CD4-positive, alpha-beta memory T cell (primary cell): ENCODE results near the gene IGFBP1. TPM values are rescaled to one million over a fixed set of nuclear protein-coding genes. Genes with fewer than 3 reads are reported as not detected.
"Not testable (repeated sequence)": the region's sequence is repeated elsewhere in the genome, so short reads cannot be mapped to it uniquely, and the experiment has no call there.

Experiments used
- CTCF ChIA-PET: fragments of 350-600 bp; sonication (Branson Sonifier 250); formaldehyde crosslinking; loops from one replicate; lab custom pipeline; 2021; ENCODE audit warnings: inconsistent platforms; ENCODE audit not compliant: partially characterized antibody; lab: Charles Lee
- POLR2A ChIA-PET: fragments of 350-600 bp; sonication (Branson Sonifier 250); formaldehyde crosslinking; loops from one replicate; lab custom pipeline; 2021; ENCODE audit not compliant: partially characterized antibody; lab: Charles Lee
- DNase-seq, 5 donors: peaks; one replicate each; pipeline versions ENCODE4 v3.0.0 to v3.0.0-alpha.2; 2020 to 2022; ENCODE audit warnings: mixed read lengths in 1 of 5
- H3K27ac ChIP-seq: one replicate; pipeline ENCODE4 v1.7.0; 2013; ENCODE audit warnings: low read depth, low read length
- H3K27me3 ChIP-seq: 2 replicates; pipeline ENCODE4 v1.7.0; 2013; ENCODE audit warnings: mild to moderate bottlenecking, low read length, moderate library complexity; ENCODE audit not compliant: insufficient read depth
- H3K36me3 ChIP-seq: 2 replicates; pipeline ENCODE4 v1.7.0; 2013; ENCODE audit warnings: mild to moderate bottlenecking, low read length, moderate library complexity; ENCODE audit not compliant: insufficient read depth
- H3K4me1 ChIP-seq: 2 replicates; pipeline ENCODE4 v1.7.0; 2013; ENCODE audit warnings: mild to moderate bottlenecking, low read length, moderate library complexity; ENCODE audit not compliant: insufficient read depth
- H3K4me3 ChIP-seq, 2 donors: one replicate each; pipeline ENCODE4 v1.7.0; 2013; ENCODE audit warnings: low read length in 2 of 2, mild to moderate bottlenecking in 1 of 2
- H3K9me3 ChIP-seq, 2 donors: one replicate each; pipeline ENCODE4 v1.7.0; 2013; ENCODE audit warnings: low read length in 2 of 2, control low read depth in 1 of 2; ENCODE audit not compliant: control insufficient read depth in 1 of 2
- H3K27ac Mint-ChIP-seq, 7 donors: one replicate each; pipeline ENCODE4 v1.8.0; 2020 to 2021; ENCODE audit warnings: mixed read lengths in 7 of 7, mild to moderate bottlenecking in 6 of 7, inconsistent platforms in 3 of 7, moderate library complexity in 3 of 7
- H3K27me3 Mint-ChIP-seq, 2 donors: one replicate each; pipeline ENCODE4 v1.8.0; 2020 to 2021; ENCODE audit warnings: mixed read lengths in 2 of 2
- H3K36me3 Mint-ChIP-seq, 2 donors: one replicate each; pipeline ENCODE4 v1.8.0; 2020 to 2021; ENCODE audit warnings: mixed read lengths in 2 of 2, inconsistent platforms in 1 of 2, mild to moderate bottlenecking in 1 of 2
- H3K4me1 Mint-ChIP-seq, 4 donors: one replicate each; pipeline ENCODE4 v1.8.0; 2020 to 2021; ENCODE audit warnings: mixed read lengths in 4 of 4, mild to moderate bottlenecking in 1 of 4
- H3K4me3 Mint-ChIP-seq, 8 donors: one replicate each; pipeline ENCODE4 v1.8.0; 2020 to 2021; ENCODE audit warnings: mixed read lengths in 8 of 8, mild to moderate bottlenecking in 7 of 8, moderate library complexity in 6 of 8, inconsistent platforms in 3 of 8
- H3K9me3 Mint-ChIP-seq, 8 donors: one replicate each; pipeline ENCODE4 v1.8.0; 2020 to 2021; ENCODE audit warnings: mixed read lengths in 8 of 8, mild to moderate bottlenecking in 5 of 8, inconsistent platforms in 3 of 8, moderate library complexity in 1 of 8
- intact Hi-C: fragments of 100-400 bp; cut with micrococcal nuclease; formaldehyde crosslinking; loops from one replicate; pipeline ENCODE4 v1.15.1; 2023
- polyA plus RNA-seq, 2 donors: library from polyadenylated mRNA; unstranded; fragments of 300-500 nt; fragmentation: Illumina TruSeq; gene quantifications; one replicate each; pipeline ENCODE4 v1.2.3, GENCODE V29; 2021
- total RNA-seq, 2 experiments: library from RNA; stranded (reverse); gene quantifications; one replicate each; pipeline ENCODE4 v1.2.3, GENCODE V29; 2021

IGFBP1 gene
- not detected for total RNA-seq
- not detected for polyA plus RNA-seq

DNA sequence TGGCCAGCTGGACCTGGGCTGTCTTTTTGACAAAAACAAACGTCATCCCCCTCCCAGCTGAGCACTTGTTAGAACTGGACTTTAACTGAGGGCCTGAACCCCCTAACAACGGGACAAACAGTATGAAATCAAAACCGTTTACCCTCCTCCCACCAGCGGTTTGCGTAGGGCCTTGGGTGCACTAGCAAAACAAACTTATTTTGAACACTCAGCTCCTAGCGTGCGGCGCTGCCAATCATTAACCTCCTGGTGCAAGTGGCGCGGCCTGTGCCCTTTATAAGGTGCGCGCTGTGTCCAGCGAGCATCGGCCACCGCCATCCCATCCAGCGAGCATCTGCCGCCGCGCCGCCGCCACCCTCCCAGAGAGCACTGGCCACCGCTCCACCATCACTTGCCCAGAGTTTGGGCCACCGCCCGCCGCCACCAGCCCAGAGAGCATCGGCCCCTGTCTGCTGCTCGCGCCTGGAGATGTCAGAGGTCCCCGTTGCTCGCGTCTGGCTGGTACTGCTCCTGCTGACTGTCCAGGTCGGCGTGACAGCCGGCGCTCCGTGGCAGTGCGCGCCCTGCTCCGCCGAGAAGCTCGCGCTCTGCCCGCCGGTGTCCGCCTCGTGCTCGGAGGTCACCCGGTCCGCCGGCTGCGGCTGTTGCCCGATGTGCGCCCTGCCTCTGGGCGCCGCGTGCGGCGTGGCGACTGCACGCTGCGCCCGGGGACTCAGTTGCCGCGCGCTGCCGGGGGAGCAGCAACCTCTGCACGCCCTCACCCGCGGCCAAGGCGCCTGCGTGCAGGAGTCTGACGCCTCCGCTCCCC, at the start of gene IGFBP1:
Gene IGFBP1, plus strand, starts transcription at position 304 of the 808 bp plus-strand sequence. Its CDS starts 165 bp downstream, at position 469.
- DNase-seq, result no peak
- Mint-ChIP-seq H3K27ac (no peak within 1 kb of the TSS), H3K9me3 (no peaks in the 10 kb centered on the region), H3K36me3 (no peaks in the 10 kb centered on the region), H3K27me3 (peaks cover 22 to 52% of the 10 kb centered on the region in 2 donors), H3K4me3 (peak within 1 kb of the TSS in 1 of 8 donors; percentile 54), H3K4me1 (peaks cover 0 to 6% (median 1%) of the 10 kb centered on the region in 4 donors)
- H3K9me3 ChIP-seq, result no peaks in the 10 kb centered on the region
- no peaks in the 10 kb centered on the region for H3K27me3 ChIP-seq
- intact Hi-C loops, result no loop called here
- ChIA-PET CTCF (no interaction called here), POLR2A (no interaction called here)
- H3K36me3 ChIP-seq, result no peaks in the 10 kb centered on the region
- no peak within 1 kb of the TSS for H3K27ac ChIP-seq
- H3K4me3 ChIP-seq, result no peak within 1 kb of the TSS
- H3K4me1 ChIP-seq, result no peaks in the 10 kb centered on the region

- H3K27me3 Mint-ChIP-seq, H3K4me3 ChIP-seq, H3K27ac Mint-ChIP-seq, H3K36me3 ChIP-seq, H3K4me1 ChIP-seq, intact Hi-C loops, POLR2A ChIA-PET, DNase-seq, H3K27me3 ChIP-seq, CTCF ChIA-PET, H3K9me3 Mint-ChIP-seq, H3K4me1 Mint-ChIP-seq, H3K9me3 ChIP-seq, H3K36me3 Mint-ChIP-seq, H3K4me3 Mint-ChIP-seq, H3K27ac ChIP-seq: not testable (repeated sequence)
These were observed 49.4 kb upstream of the IGFBP1 start for GRCh38 chr7:45838852-45839251.

- H3K4me1 ChIP-seq, CTCF ChIA-PET, H3K27ac Mint-ChIP-seq, intact Hi-C loops, H3K27me3 Mint-ChIP-seq, H3K27ac ChIP-seq, H3K27me3 ChIP-seq, H3K4me1 Mint-ChIP-seq, H3K9me3 Mint-ChIP-seq, DNase-seq, H3K36me3 Mint-ChIP-seq, H3K9me3 ChIP-seq, POLR2A ChIA-PET, H3K4me3 Mint-ChIP-seq, H3K4me3 ChIP-seq, H3K36me3 ChIP-seq: not testable (repeated sequence)
These were observed 46.2 kb upstream of the IGFBP1 start for GRCh38 chr7:45841926-45842717.

DNA sequence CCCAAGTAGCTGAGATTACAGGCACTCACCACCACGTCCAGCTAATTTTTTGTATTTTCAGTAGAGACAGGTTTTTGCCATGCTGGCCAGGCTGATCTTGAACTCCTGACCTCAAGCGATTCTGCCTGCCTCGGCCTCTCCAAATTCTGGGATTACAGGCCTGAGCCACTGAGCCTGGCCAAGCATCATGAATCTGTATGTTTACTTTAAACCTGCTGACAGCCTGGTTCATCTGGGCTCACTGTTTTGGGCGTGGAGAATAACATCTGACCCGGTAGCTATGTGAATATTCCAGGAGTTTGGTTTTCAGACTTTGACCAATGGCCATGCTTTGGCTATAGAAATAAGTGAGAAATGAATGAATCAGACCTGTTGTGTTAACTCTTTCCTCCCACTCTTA, 41.8 kb upstream of the IGFBP1 start:
- H3K9me3 Mint-ChIP-seq, H3K27me3 ChIP-seq, H3K36me3 Mint-ChIP-seq, H3K4me3 Mint-ChIP-seq, H3K4me1 Mint-ChIP-seq, H3K36me3 ChIP-seq, H3K4me1 ChIP-seq, CTCF ChIA-PET, H3K27ac Mint-ChIP-seq, POLR2A ChIA-PET, H3K9me3 ChIP-seq, H3K27ac ChIP-seq, H3K4me3 ChIP-seq, DNase-seq, H3K27me3 Mint-ChIP-seq, intact Hi-C loops: not testable (repeated sequence)

GRCh38 chr7:45848734-45849133, 39.6 kb upstream of the IGFBP1 start:
- H3K4me3 ChIP-seq, H3K4me3 Mint-ChIP-seq, H3K9me3 Mint-ChIP-seq, POLR2A ChIA-PET, intact Hi-C loops, H3K27me3 Mint-ChIP-seq, CTCF ChIA-PET, H3K27me3 ChIP-seq, H3K36me3 ChIP-seq, H3K9me3 ChIP-seq, H3K4me1 Mint-ChIP-seq, H3K27ac Mint-ChIP-seq, H3K36me3 Mint-ChIP-seq, H3K4me1 ChIP-seq, DNase-seq, H3K27ac ChIP-seq: not testable (repeated sequence)

- H3K4me1 Mint-ChIP-seq, H3K9me3 ChIP-seq, DNase-seq, H3K4me3 ChIP-seq, H3K27me3 ChIP-seq, POLR2A ChIA-PET, H3K36me3 ChIP-seq, H3K36me3 Mint-ChIP-seq, CTCF ChIA-PET, H3K27ac ChIP-seq, H3K9me3 Mint-ChIP-seq, intact Hi-C loops, H3K4me3 Mint-ChIP-seq, H3K27ac Mint-ChIP-seq, H3K4me1 ChIP-seq: not testable (repeated sequence)
- peaks cover 6 to 12% of the 10 kb centered on the region in 2 donors for H3K27me3 Mint-ChIP-seq
These were observed 35.3 kb upstream of the IGFBP1 start for GRCh38 chr7:45852984-45853383.

- H3K27ac ChIP-seq, H3K9me3 ChIP-seq, H3K36me3 ChIP-seq, intact Hi-C loops, H3K4me1 Mint-ChIP-seq, H3K4me3 ChIP-seq, H3K27me3 ChIP-seq, H3K36me3 Mint-ChIP-seq, H3K9me3 Mint-ChIP-seq, DNase-seq, POLR2A ChIA-PET, H3K4me1 ChIP-seq: not testable (repeated sequence)
- CTCF ChIA-PET, result interaction anchor here (1.7 kb wide), 1 partner anchor 12 kb away, joined by 5 read pairs; no protein-coding TSS in a partner anchor
- H3K4me3 Mint-ChIP-seq, result peak overlapping the region in 1 of 8 donors; percentile 47
- H3K27me3 Mint-ChIP-seq, result peaks cover 6 to 12% of the 10 kb centered on the region in 2 donors
- H3K27ac Mint-ChIP-seq, result peak overlapping the region in 1 of 7 donors; percentile 48
These were observed 34.8 kb upstream of the IGFBP1 start for GRCh38 chr7:45853491-45853890.
